ENCODE results near the gene MCM9. TPM values are rescaled to one million over a fixed set of nuclear protein-coding genes. Genes with fewer than 3 reads are reported as not detected.

The MCM9 gene
- total RNA-seq (10 to 100 TPM; 12.5 to 20.5 (median 15.6) TPM), polyA plus RNA-seq (1 to 10 TPM; 3.1 to 9.2 (median 4.7) TPM)
- long read RNA-seq, donor 1 = 0 reads
- long read RNA-seq, donor 2 = 0 reads
- long read RNA-seq, donor 3, partial matches to known transcripts = 105 of 105 reads
- long read RNA-seq, donor 3, other reads (novel, unspliced or antisense) = 0 of 105 reads
- long read RNA-seq, donor 4, partial matches to known transcripts = 3 of 6 reads
- long read RNA-seq, donor 4, other reads (novel, unspliced or antisense) = 3 of 6 reads
- long read RNA-seq, donor 5, partial matches to known transcripts = 1 of 15 reads
- long read RNA-seq, donor 5, other reads (novel, unspliced or antisense) = 13 of 15 reads
- long read RNA-seq, donor 6, partial matches to known transcripts = 0 of 4 reads
- long read RNA-seq, donor 6, other reads (novel, unspliced or antisense) = 4 of 4 reads
- long read RNA-seq, donor 7 = 0 reads
- long read RNA-seq, donor 8 = 0 reads
- long read RNA-seq, donor 9, partial matches to known transcripts = 0 of 1 reads
- long read RNA-seq, donor 9, other reads (novel, unspliced or antisense) = 0 of 1 reads
- long read RNA-seq, donor 10 = 0 reads

GRCh38 chr6:118934461-118935330, at the start of gene MCM9:
Gene MCM9 (minus strand): TSS chr6:118935159. CDS start chr6:118931723, 3,436 bp downstream.
- DNase-seq = peak; percentile 92 to 94 (median 94)
- intact Hi-C loops (cut with DNase I) = no loop called here
- Histone ChIP-seq H3K27me3 (no peaks in the 10 kb centered on the region), H3K36me3 (replicated peaks in 1 of 2) (peaks cover 0 to 11% of the 10 kb centered on the region in 2 donors), H3K4me3 (peak within 1 kb of the TSS; percentile 76 to 96 (median 79)), H3K9me3 (replicated peaks in 1 of 3) (no peaks in the 10 kb centered on the region), H3K4me1 (replicated peaks in 1 of 2) (peaks cover 5 to 22% of the 10 kb centered on the region in 2 donors), H3K27ac (peak within 1 kb of the TSS; percentile 89 to 96 (median 95))
- TF ChIP-seq POLR2A (IDR thresholded peaks at IDR 0.05) (peak; percentile 50 to 89), CTCF (IDR thresholded peaks at IDR 0.05) (peak in 1 of 6 experiments; percentile 5)
- 0 to 2% (median 0%) methylated on average over 28 to 95 of the region's 95 CpGs for WGBS, 4 donors

- TF ChIP-seq POLR2A (IDR thresholded peaks at IDR 0.05) (no peak), CTCF (IDR thresholded peaks at IDR 0.05) (no peak)
- DNase-seq = no peak
- Histone ChIP-seq H3K36me3 (replicated peaks in 1 of 2) (no peaks in the 10 kb centered on the region), H3K4me3 (no peak overlapping the region), H3K27ac (no peak overlapping the region), H3K9me3 (replicated peaks in 1 of 3) (no peaks in the 10 kb centered on the region), H3K4me1 (replicated peaks in 1 of 2) (no peaks in the 10 kb centered on the region), H3K27me3 (no peaks in the 10 kb centered on the region)
- 95 to 96% (median 96%) methylated on average over 2 of the region's 2 CpGs for WGBS, 4 donors
- intact Hi-C loops (cut with DNase I) = no loop called here
These were observed 49.4 kb upstream of the MCM9 start for GRCh38 chr6:118984342-118984741.

GRCh38 chr6:118982575-118982911, 47.6 kb upstream of the MCM9 start:
- no peak for TF ChIP-seq CTCF (IDR thresholded peaks at IDR 0.05)
- TF ChIP-seq POLR2A (IDR thresholded peaks at IDR 0.05) = no peak
- H3K36me3 ChIP-seq (replicated peaks in 1 of 2) = no peaks in the 10 kb centered on the region
- H3K27me3 ChIP-seq = no peaks in the 10 kb centered on the region
- no peaks in the 10 kb centered on the region for H3K9me3 ChIP-seq (replicated peaks in 1 of 3)
- intact Hi-C loops (cut with DNase I) = no loop called here
- H3K4me3 ChIP-seq = no peak overlapping the region
- no peak overlapping the region for H3K27ac ChIP-seq
- no peaks in the 10 kb centered on the region for H3K4me1 ChIP-seq (replicated peaks in 1 of 2)
- DNase-seq = no peak
- WGBS, 4 donors = 87 to 91% (median 90%) methylated on average over 3 of the region's 3 CpGs

Measured in adrenal gland (tissue), 19 donors.